ENCODE measurements around the gene EYA4. TPM values are rescaled to one million over a fixed set of nuclear protein-coding genes. Genes with fewer than 3 reads are reported as not detected.

EYA4 gene
- total RNA-seq, 4 donors from 2014 or later = 0.09 to 1.1 (median 0.61) TPM

DNA sequence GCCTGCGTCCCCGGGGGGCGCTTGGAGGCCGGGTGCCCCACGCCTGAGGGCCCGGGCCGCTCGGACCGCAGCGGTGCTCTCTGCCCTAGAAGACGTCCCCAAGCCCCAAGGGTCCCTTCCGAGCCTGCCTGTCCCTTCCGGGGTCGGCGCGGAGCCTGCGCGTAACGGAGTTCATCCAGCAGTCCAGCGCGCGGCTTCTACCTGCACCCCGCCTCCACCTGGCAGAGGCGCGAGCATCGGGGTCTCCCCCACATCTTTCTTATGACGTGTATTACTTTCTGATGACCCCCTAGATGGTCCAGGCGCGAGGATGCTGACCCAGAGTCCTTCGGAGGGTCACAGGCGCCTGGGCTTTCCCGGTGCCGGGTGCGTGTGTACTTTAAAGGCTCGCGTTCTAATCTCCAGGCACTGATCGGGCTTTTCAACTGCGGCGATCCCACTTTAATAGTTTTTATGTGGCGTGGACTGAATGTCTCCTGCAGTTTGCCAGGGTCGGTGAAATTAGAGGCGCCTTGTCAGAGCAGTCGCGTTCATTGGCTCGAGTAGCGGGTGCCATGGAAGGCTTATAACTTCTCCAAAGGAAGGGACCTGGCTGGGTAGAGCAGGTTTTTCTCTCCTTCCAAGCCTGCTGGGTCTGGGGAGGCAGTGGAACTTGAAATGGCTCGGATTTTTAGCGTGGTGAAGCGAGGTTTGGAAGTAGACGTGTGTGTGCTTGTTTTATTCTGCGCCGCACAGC lies 912 bp downstream of the EYA4 start:
- H3K27me3 ChIP-seq = peaks cover 6 to 77% (median 16%) of the 10 kb centered on the region in 4 donors

DNA sequence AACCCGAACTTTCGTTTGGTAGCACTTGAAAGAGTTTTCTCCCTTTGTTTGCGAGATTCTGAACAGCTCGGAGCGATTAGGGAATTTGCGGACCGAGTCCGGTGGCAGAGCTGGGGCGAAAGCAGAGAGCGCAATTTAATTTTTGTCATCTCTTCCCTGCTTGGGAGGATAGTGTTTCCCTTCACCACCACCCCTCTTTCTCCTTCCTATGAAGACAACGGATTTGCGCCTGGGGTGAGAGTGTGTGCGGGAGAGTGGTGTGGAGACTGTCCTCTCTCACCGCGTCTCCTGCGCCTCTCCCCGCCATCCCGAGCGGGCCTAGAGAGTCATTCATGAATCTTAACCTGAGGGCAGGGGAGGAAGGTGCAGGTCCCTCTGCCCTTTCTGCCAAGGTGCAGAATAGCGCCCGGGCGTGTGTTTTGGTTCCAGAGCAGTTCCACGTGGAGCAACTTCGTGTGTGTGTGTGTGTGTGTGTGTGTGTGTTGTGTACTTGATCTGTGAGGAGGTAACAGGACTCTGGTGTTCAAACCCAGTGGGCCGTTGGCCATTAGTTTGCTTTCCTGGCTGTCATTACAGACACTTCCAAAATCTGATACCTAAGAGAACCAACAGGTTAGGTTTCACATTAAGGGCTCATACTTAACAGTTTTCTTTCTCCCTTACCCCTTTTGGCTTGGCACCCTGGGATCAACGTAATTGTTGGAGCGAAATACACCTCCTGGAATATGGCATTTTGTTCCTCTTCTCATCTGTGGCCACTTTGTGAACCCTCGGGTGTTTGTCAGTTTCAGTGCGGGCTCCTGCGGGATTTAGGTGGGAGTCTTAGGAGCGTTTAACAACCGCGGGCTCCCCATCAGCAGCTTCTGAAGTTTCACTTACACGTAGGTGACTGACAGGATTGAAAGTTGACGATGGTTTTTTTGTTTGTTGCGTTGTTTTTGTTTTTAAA lies 1.8 kb downstream of the EYA4 start:
- DNase-seq = no peak
- intact Hi-C loops (cut with DNase I) = no loop called here
- Histone ChIP-seq H3K27me3 (peaks cover 6 to 85% (median 16%) of the 10 kb centered on the region in 4 donors), H3K4me1 (peaks cover 16 to 30% (median 18%) of the 10 kb centered on the region in 3 donors), H3K9me3 (no peaks in the 10 kb centered on the region), H3K4me3 (peak overlapping the region in 3 of 4 donors; percentile 38 to 64 (median 48)), H3K36me3 (no peaks in the 10 kb centered on the region), H3K27ac (peak overlapping the region in 1 of 4 donors; percentile 13)
- TF ChIP-seq, protein P1, sequence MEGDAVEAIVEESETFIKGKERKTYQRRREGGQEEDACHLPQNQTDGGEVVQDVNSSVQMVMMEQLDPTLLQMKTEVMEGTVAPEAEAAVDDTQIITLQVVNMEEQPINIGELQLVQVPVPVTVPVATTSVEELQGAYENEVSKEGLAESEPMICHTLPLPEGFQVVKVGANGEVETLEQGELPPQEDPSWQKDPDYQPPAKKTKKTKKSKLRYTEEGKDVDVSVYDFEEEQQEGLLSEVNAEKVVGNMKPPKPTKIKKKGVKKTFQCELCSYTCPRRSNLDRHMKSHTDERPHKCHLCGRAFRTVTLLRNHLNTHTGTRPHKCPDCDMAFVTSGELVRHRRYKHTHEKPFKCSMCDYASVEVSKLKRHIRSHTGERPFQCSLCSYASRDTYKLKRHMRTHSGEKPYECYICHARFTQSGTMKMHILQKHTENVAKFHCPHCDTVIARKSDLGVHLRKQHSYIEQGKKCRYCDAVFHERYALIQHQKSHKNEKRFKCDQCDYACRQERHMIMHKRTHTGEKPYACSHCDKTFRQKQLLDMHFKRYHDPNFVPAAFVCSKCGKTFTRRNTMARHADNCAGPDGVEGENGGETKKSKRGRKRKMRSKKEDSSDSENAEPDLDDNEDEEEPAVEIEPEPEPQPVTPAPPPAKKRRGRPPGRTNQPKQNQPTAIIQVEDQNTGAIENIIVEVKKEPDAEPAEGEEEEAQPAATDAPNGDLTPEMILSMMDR (IDR thresholded peaks at IDR 0.05) = no peak
- TF ChIP-seq POLR2A (IDR thresholded peaks at IDR 0.05) = no peak
- 3 to 6% methylated on average over 32 to 36 of the region's 36 CpGs for WGBS, 2 donors

More for the DNA sequence above, 912 bp downstream of the EYA4 start:
- no peak for TF ChIP-seq POLR2A (IDR thresholded peaks at IDR 0.05)
- TF ChIP-seq, protein P1 (IDR thresholded peaks at IDR 0.05) = no peak
- intact Hi-C loops (cut with DNase I) = no loop called here
- peaks cover 16 to 30% (median 18%) of the 10 kb centered on the region in 3 donors for H3K4me1 ChIP-seq
- 4% methylated on average over 16 to 30 of the region's 52 CpGs for WGBS, 2 donors
- H3K9me3 ChIP-seq = no peaks in the 10 kb centered on the region
- H3K27ac ChIP-seq = peak overlapping the region in 2 of 4 donors; percentile 29 to 31
- H3K4me3 ChIP-seq = peak overlapping the region; percentile 25 to 64 (median 43)
- no peaks in the 10 kb centered on the region for H3K36me3 ChIP-seq
- DNase-seq = no peak

DNA sequence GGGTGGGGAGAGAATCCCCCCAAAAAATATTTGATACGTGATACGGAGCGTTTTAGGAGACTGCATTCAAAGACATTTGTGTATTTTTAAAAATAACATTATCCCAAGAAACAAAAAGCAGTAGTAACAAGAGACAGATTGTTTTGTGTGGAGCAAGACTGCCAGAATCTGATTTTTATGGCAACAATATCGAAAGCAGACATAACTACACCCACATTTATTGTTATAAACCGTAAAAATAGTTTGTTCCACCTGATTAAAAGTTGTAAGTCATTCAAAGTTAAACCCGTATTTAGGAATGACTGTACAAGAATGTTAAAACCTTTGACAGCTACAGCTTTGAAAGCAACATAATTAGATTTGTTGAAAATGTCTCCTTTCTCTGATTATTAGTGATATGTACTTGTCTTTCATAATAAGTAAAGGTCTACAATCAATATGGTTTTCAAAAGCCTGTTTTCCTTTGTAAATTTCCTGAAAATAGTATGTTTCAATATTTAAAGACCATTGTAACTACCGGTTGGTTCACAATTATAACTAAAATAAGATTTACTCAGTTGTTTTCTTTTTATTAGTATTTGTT lies 2.7 kb downstream of the EYA4 start:
- DNase-seq = no peak
- H3K4me3 ChIP-seq = no peak overlapping the region
- no peak overlapping the region for H3K27ac ChIP-seq
- no peaks in the 10 kb centered on the region for H3K36me3 ChIP-seq
- no peaks in the 10 kb centered on the region for H3K9me3 ChIP-seq
- TF ChIP-seq, protein P1 (IDR thresholded peaks at IDR 0.05) = no peak
- TF ChIP-seq POLR2A (IDR thresholded peaks at IDR 0.05) = no peak
- intact Hi-C loops (cut with DNase I) = no loop called here
- H3K4me1 ChIP-seq = peaks cover 16 to 30% (median 18%) of the 10 kb centered on the region in 3 donors
- peaks cover 6 to 91% (median 16%) of the 10 kb centered on the region in 4 donors for H3K27me3 ChIP-seq
- 19% methylated on average over 7 of the region's 7 CpGs for WGBS, 2 donors

DNA sequence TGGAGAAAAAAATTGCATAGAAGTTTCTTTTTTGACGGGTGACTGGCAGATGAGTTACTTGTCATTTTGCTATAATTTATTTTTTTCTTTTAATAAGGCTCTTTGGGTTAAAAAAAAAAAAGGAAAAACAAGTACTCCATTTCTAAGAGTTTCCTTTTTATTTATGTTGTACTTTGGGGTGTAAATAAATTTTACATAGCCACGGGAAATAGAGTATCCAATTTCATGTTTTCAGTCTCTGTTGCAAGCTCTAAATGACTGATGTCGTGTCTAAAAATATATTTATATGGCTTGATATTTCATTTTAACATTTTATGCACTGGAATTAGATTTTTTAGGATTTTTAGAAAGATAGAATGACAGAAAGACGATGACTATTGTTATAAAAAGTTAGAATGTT lies 3.4 kb downstream of the EYA4 start:
- WGBS, 2 donors = 31% methylated on average over 4 of the region's 4 CpGs
- intact Hi-C loops (cut with DNase I) = no loop called here
- H3K9me3 ChIP-seq = no peaks in the 10 kb centered on the region
- H3K27ac ChIP-seq = no peak overlapping the region
- H3K36me3 ChIP-seq = no peaks in the 10 kb centered on the region
- peaks cover 6 to 93% (median 16%) of the 10 kb centered on the region in 4 donors for H3K27me3 ChIP-seq
- peaks cover 16 to 30% (median 18%) of the 10 kb centered on the region in 3 donors for H3K4me1 ChIP-seq
- no peak for DNase-seq
- H3K4me3 ChIP-seq = no peak overlapping the region
- TF ChIP-seq POLR2A (IDR thresholded peaks at IDR 0.05) = no peak
- TF ChIP-seq, protein P1 (IDR thresholded peaks at IDR 0.05) = no peak

Data from esophagus squamous epithelium (tissue), 5 donors.